Lung (tissue), 12 donors: Measurements from ENCODE around the gene SPIRE1. TPM values are rescaled to one million over a fixed set of nuclear protein-coding genes. Genes with fewer than 3 reads are reported as not detected.

Source experiments
- ATAC-seq: fragments of 200-7000 bp; cut with Tn5 transposase; one replicate; pipeline ENCODE4 v1.9.1; 2020; ENCODE audit warnings: moderate number of reproducible peaks; ENCODE audit not compliant: insufficient read depth, low FRiP score
- DNase-seq, 3 donors: peaks; one replicate each; pipeline ENCODE4 v3.0.0-alpha.2; 2013 to 2017
- H3K27ac ChIP-seq, 2 donors: one replicate each; pipeline ENCODE4 v1.5.1; 2013; ENCODE audit warnings: mild to moderate bottlenecking in 2 of 2, moderate library complexity in 2 of 2, control low read depth in 1 of 2, inconsistent platforms in 1 of 2, low read depth in 1 of 2, low read length in 1 of 2
- H3K27me3 ChIP-seq, 3 donors: one replicate each; pipeline ENCODE4 v1.5.1; 2013; ENCODE audit warnings: low read length in 2 of 3; ENCODE audit not compliant: control insufficient read depth in 3 of 3, insufficient read depth in 3 of 3
- H3K36me3 ChIP-seq, 4 donors: one replicate each; pipeline ENCODE4 v1.5.1; 2013; ENCODE audit warnings: low read length in 4 of 4, mild to moderate bottlenecking in 1 of 4, moderate library complexity in 1 of 4; ENCODE audit not compliant: control insufficient read depth in 4 of 4, insufficient read depth in 4 of 4
- H3K4me1 ChIP-seq, 5 donors: one replicate each; pipeline ENCODE4 v1.5.1; 2013; ENCODE audit warnings: low read length in 5 of 5, mild to moderate bottlenecking in 2 of 5, moderate library complexity in 1 of 5; ENCODE audit not compliant: control insufficient read depth in 5 of 5, insufficient read depth in 5 of 5
- H3K4me3 ChIP-seq: one replicate; pipeline ENCODE4 v1.5.1; 2013; ENCODE audit warnings: mild to moderate bottlenecking, control low read depth, moderate library complexity
- H3K9ac ChIP-seq, 2 donors: one replicate each; pipeline ENCODE4 v1.5.1; 2013; ENCODE audit warnings: low read length in 2 of 2, control low read depth in 1 of 2; ENCODE audit not compliant: insufficient read depth in 1 of 2
- H3K9me3 ChIP-seq, 4 donors: one replicate each; pipeline ENCODE4 v1.5.1; 2013; ENCODE audit warnings: low read length in 3 of 4, mild to moderate bottlenecking in 1 of 4, moderate library complexity in 1 of 4; ENCODE audit not compliant: control insufficient read depth in 4 of 4, insufficient read depth in 3 of 4
- CTCF ChIP-seq: IDR thresholded peaks from 2 replicates; pipeline ENCODE4 v1.5.1; 2012; ENCODE audit warnings: mild to moderate bottlenecking; ENCODE audit errors: control extremely low read depth, extremely low read depth
- WGBS, 2 donors: extraction: QIAGEN DNeasy Blood & Tissue Kit; methylation state at CpG; one replicate each; pipeline ENCODE4 v1.1.7; 2013; 5-methylcytosine and 5-hydroxymethylcytosine counted together
- polyA plus RNA-seq, 2 donors: library from polyadenylated mRNA; stranded (reverse); fragments of 200-250 nt; gene quantifications; one replicate each; pipeline ENCODE4 v1.2.1, GENCODE V29; 2013
- total RNA-seq, 2 donors: library from RNA; depleted of rRNA in 1 of 2; stranded (reverse); fragments of >200 nt in 1 of 2; gene quantifications; one replicate each; pipeline ENCODE4 v1.2.1, GENCODE V29; 2014 to 2021
- donor health status: control.
- donor health status: control.
- donor health status: Bipolar disorder and iron deficiency.
- donor health status: healthy.
- donor health status: DM: yes; HTN: yes; CAD: no.

The SPIRE1 gene
- total and polyA plus RNA-seq, 4 donors: 8.7 to 34.0 (median 14.8) TPM

DNA sequence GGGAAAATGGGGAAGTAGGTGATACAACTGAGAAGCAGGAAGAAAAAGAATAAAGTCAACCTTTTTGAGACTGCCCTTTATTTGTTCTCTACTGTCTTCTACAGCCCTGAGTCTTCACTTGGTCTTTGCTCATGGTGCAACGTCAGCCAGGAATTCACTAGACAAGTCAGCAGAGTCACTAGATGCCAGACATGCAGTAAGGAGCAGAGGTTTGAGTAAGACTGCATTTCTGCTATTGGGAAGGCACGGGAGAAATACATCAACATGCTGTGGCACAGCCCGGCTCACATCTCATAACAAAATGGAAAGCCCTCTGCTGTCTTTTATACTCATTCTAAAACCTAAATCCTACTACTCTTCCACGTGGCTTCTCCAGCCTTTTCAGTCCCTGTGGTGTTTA, 183.0 kb downstream of the SPIRE1 start:
- no peak for DNase-seq
- Histone ChIP-seq H3K4me1 (peaks cover 0 to 2% (median 0%) of the 10 kb centered on the region in 5 donors), H3K36me3 (peaks cover 0 to 18% (median 9%) of the 10 kb centered on the region in 4 donors), H3K27ac (no peak overlapping the region), H3K4me3 (no peak overlapping the region), H3K9me3 (no peaks in the 10 kb centered on the region), H3K9ac (no peak overlapping the region), H3K27me3 (no peaks in the 10 kb centered on the region)
- no peak for TF ChIP-seq CTCF
- 86 to 93% methylated on average over 4 of the region's 4 CpGs for WGBS, 2 donors
- no peak for ATAC-seq

- H3K4me1 ChIP-seq: peaks cover 0 to 2% (median 0%) of the 10 kb centered on the region in 5 donors
- DNase-seq (no peak), ATAC-seq (no peak)
- H3K27me3 ChIP-seq: no peaks in the 10 kb centered on the region
- no peak overlapping the region for H3K27ac ChIP-seq
- no peaks in the 10 kb centered on the region for H3K9me3 ChIP-seq
- no peak for TF ChIP-seq CTCF
- no peak overlapping the region for H3K9ac ChIP-seq
- no peak overlapping the region for H3K4me3 ChIP-seq
- peaks cover 0 to 16% (median 8%) of the 10 kb centered on the region in 4 donors for H3K36me3 ChIP-seq
These were observed 183.8 kb downstream of the SPIRE1 start for GRCh38 chr18:12474146-12474545.

DNA sequence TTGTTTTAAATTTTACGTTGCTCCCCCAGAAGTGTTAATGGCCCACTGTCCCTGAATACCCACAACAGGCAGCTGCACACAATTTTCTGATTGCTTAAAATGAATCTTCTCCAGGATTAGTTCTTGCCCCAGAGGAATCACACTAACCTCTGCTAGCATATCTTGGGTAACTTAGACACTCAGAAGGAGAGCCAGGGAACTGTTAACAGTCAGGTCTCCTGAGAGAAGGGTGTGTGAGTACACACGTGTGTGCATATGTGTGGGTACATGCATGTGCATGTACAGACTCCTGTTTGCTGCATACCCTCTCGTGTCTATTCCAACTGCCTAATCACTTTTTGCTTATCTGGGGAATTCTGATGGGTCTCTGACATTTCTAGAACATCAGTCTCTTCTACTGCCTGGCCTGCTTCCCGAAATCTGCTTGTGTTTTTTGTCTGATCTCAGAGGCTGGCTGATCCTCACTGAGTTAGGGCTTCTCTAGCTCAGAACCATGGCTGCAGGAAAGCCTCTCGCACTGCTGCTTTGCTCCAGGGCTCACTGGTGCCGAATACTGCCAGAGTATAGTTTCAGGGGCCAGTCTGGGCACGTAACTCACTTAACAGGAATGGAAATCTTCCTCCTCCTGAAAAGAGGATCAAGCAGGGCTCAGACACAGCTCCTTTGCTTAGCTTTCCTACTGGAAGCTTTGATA, 187.4 kb downstream of the SPIRE1 start:
- Histone ChIP-seq H3K36me3 (peaks cover 0 to 6% (median 2%) of the 10 kb centered on the region in 4 donors), H3K9ac (no peak overlapping the region), H3K4me1 (peaks cover 0 to 2% (median 0%) of the 10 kb centered on the region in 5 donors), H3K27ac (no peak overlapping the region), H3K27me3 (no peaks in the 10 kb centered on the region), H3K4me3 (no peak overlapping the region), H3K9me3 (no peaks in the 10 kb centered on the region)
- ATAC-seq: no peak
- 91 to 93% methylated on average over 7 of the region's 7 CpGs for WGBS, 2 donors
- no peak for TF ChIP-seq CTCF
- no peak for DNase-seq

DNA sequence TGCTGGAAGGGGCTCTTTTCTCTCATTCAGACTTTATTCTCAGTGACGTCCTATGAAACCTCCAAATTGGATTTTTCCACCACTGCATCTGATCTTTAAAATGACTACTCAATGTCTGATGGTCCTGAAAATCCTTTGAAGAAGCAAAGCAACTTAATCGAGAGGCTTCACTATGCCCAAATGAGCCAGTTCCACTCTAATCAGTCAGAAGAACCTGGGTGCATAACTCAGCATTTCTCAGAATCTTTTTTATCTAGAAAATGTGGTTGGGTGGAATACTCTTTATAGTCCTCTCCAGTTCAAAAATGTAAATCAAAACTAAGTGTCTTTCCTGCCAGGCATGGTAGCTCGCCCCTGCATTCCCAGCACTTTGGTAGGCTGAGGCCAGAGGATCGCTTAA, 189.5 kb downstream of the SPIRE1 start:
- peaks cover 0 to 2% (median 0%) of the 10 kb centered on the region in 5 donors for H3K4me1 ChIP-seq
- H3K4me3 ChIP-seq: no peak overlapping the region
- no peaks in the 10 kb centered on the region for H3K9me3 ChIP-seq
- no peak overlapping the region for H3K27ac ChIP-seq
- 93 to 97% methylated on average over 4 of the region's 4 CpGs for WGBS, 2 donors
- ATAC-seq: no peak
- no peak for TF ChIP-seq CTCF
- no peaks in the 10 kb centered on the region for H3K27me3 ChIP-seq
- peaks cover 0 to 6% (median 4%) of the 10 kb centered on the region in 4 donors for H3K36me3 ChIP-seq
- no peak for DNase-seq
- H3K9ac ChIP-seq: no peak overlapping the region
